Hepatocyte (in vitro differentiated cells): ENCODE measurements around the gene TMEM164. TPM values are rescaled to one million over a fixed set of nuclear protein-coding genes. Genes with fewer than 3 reads are reported as not detected.

Source experiments
- DNase-seq: peaks from one replicate; pipeline ENCODE4 v3.0.0-alpha.2; 2016; ENCODE audit warnings: low spot score
- H2AFZ ChIP-seq: fragments of 200-600 bp; sonication (generic); 2 replicates; pipeline ENCODE4 v1.6.0; 2016; ENCODE audit warnings: antibody characterized with exemption, mild to moderate bottlenecking
- H3K27ac ChIP-seq: fragments of 200-600 bp; sonication (generic); 2 replicates; pipeline ENCODE4 v1.5.1; 2016; ENCODE audit warnings: mild to moderate bottlenecking
- H3K27me3 ChIP-seq: fragments of 200-600 bp; sonication (generic); 2 replicates; pipeline ENCODE4 v1.6.1; 2016
- H3K36me3 ChIP-seq: fragments of 200-600 bp; sonication (generic); replicated peaks from 2 replicates; pipeline ENCODE4 v1.5.1; 2016; ENCODE audit warnings: low read depth; ENCODE audit not compliant: insufficient read depth
- H3K4me1 ChIP-seq: fragments of 200-600 bp; sonication (generic); 2 replicates; pipeline ENCODE4 v1.5.1; 2016; ENCODE audit warnings: mild to moderate bottlenecking, moderate library complexity; ENCODE audit not compliant: insufficient read depth
- H3K4me2 ChIP-seq: fragments of 200-600 bp; sonication (generic); 2 replicates; pipeline ENCODE4 v1.6.0; 2016
- H3K4me3 ChIP-seq: fragments of 200-600 bp; sonication (generic); 2 replicates; pipeline ENCODE4 v1.5.1; 2016; ENCODE audit warnings: mild to moderate bottlenecking
- H3K79me2 ChIP-seq: fragments of 200-600 bp; sonication (generic); 2 replicates; pipeline ENCODE4 v1.6.0; 2017; ENCODE audit warnings: mild to moderate bottlenecking
- H3K9me2 ChIP-seq: fragments of 200-600 bp; sonication (generic); replicated peaks from 2 replicates; pipeline ENCODE4 v1.6.0; 2017; ENCODE audit warnings: mild to moderate bottlenecking; ENCODE audit not compliant: insufficient read depth
- H3K9me3 ChIP-seq: fragments of 200-600 bp; sonication (generic); 2 replicates; pipeline ENCODE4 v1.5.1; 2016; ENCODE audit warnings: low read depth, mild to moderate bottlenecking
- H4K20me1 ChIP-seq: fragments of 200-600 bp; sonication (generic); 2 replicates; pipeline ENCODE4 v1.6.0; 2016; ENCODE audit warnings: mild to moderate bottlenecking; ENCODE audit not compliant: insufficient read depth, poor library complexity, severe bottlenecking
- EZH2 ChIP-seq: fragments of 200-600 bp; sonication (generic); IDR thresholded peaks from 2 replicates; pipeline ENCODE4 v1.6.1; 2016; ENCODE audit warnings: antibody characterized with exemption, mild to moderate bottlenecking, borderline replicate concordance
- EZH2phosphoT487 ChIP-seq: fragments of 200-600 bp; sonication (generic); IDR thresholded peaks from one replicate; pipeline ENCODE4 v1.6.1; 2018; ENCODE audit warnings: antibody characterized with exemption, mild to moderate bottlenecking, low read depth, moderate library complexity; ENCODE audit not compliant: unreplicated experiment, severe bottlenecking
- WGBS: methylation state at CpG from one replicate; pipeline ENCODE4 v1.1.6; 2016; ENCODE audit warnings: low lambda C conversion rate; ENCODE audit errors: missing lambda C conversion rate; 5-methylcytosine and 5-hydroxymethylcytosine counted together
- polyA plus RNA-seq: library from polyadenylated mRNA; unstranded; fragments of >200 nt; fragmentation: Nextera tagmentation; extraction: Ambion mirVana; gene quantifications from 2 replicates; pipeline ENCODE4 v1.2.1, GENCODE V29; 2016
- total RNA-seq: library from RNA; depleted of rRNA; stranded (reverse); fragments of >200 nt; gene quantifications from 2 replicates; pipeline ENCODE4 v1.2.3, GENCODE V29; 2014
- TF ChIP-seq, protein P1 (sequence below): fragments of 200-600 bp; sonication (generic); IDR thresholded peaks from 2 replicates; pipeline ENCODE4 v1.5.1; 2016; ENCODE audit warnings: antibody characterized with exemption, mild to moderate bottlenecking; ENCODE audit not compliant: poor library complexity

The TMEM164 gene
- total and polyA plus RNA-seq, 2 experiments from 2014 or later: 5.4 to 34.2 TPM

DNA sequence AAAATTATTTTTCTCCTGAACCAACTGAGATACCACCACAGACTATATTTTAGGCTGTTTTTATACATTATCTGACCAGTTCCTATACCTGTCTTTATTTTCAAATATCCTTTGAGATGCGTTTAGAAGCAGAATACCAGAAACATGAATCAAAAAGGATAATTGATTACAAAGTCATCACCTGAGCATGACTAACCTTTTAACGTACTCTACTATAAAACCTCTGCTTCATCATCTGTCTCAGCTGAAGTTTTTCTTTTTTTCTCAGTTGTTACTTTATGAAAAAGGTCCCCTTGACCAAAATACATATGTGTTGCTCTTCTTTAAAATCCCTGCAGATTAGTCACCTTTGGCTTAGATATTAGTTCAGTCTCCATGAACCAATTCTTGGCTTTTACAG is 205.2 kb downstream of the TMEM164 start:
- Histone ChIP-seq H3K27ac (no peak overlapping the region), H2AFZ (no peak overlapping the region)
- WGBS: 66% methylated on average over 2 of the region's 2 CpGs

DNA sequence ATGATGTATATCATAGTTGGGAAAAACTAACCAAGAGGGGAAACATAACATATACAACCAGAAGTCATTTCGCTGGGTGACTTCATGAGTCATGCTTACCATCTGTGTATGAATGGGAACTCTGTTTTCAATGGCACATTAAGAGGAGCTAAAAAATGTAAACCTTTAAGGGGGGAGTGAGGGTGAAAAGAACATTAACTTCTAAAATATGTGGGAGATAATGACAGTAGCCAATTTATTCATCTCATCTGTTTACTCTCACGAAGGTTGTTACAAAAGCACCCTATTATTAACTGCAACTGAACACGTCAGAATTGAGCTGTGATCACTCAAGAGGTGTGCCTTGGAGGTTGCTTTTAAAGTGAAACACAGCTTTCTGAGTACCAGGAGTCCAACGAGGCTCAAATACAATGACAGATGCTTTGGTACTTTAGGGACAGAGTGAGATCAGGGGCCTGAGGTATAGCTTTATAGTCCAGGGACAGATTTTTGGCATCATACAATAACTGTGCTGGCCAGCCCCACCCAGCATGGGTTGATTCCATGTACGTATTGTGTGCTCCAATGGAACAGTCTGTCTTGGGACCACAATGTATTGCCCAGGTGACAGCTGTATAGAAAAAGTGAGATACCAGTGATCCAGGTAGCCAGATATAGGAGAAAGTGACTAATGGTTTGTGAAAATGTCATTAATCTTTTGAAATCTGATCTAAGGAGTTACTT is 207.7 kb downstream of the TMEM164 start:
- Histone ChIP-seq H3K4me3 (no peak overlapping the region), H3K9me2 (no peaks in the 10 kb centered on the region), H3K27me3 (no peaks in the 10 kb centered on the region), H3K4me2 (no peak overlapping the region), H3K79me2 (no peaks in the 10 kb centered on the region), H3K9me3 (no peaks in the 10 kb centered on the region), H4K20me1 (no peaks in the 10 kb centered on the region), H3K27ac (no peak overlapping the region), H2AFZ (no peak overlapping the region), H3K36me3 (no peaks in the 10 kb centered on the region), H3K4me1 (no peaks in the 10 kb centered on the region)
- WGBS: 38% methylated on average over 5 of the region's 5 CpGs
- TF ChIP-seq EZH2 (no peak), EZH2phosphoT487 (no peak)
- TF ChIP-seq, protein P1, sequence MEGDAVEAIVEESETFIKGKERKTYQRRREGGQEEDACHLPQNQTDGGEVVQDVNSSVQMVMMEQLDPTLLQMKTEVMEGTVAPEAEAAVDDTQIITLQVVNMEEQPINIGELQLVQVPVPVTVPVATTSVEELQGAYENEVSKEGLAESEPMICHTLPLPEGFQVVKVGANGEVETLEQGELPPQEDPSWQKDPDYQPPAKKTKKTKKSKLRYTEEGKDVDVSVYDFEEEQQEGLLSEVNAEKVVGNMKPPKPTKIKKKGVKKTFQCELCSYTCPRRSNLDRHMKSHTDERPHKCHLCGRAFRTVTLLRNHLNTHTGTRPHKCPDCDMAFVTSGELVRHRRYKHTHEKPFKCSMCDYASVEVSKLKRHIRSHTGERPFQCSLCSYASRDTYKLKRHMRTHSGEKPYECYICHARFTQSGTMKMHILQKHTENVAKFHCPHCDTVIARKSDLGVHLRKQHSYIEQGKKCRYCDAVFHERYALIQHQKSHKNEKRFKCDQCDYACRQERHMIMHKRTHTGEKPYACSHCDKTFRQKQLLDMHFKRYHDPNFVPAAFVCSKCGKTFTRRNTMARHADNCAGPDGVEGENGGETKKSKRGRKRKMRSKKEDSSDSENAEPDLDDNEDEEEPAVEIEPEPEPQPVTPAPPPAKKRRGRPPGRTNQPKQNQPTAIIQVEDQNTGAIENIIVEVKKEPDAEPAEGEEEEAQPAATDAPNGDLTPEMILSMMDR: no peak
- no peak for DNase-seq

More for the DNA sequence above, 205.2 kb downstream of the TMEM164 start:
- H3K27me3 ChIP-seq: no peaks in the 10 kb centered on the region
- TF ChIP-seq, protein P1: no peak
- TF ChIP-seq EZH2phosphoT487 (no peak), EZH2 (no peak)
- H3K9me3 ChIP-seq: no peaks in the 10 kb centered on the region
- no peaks in the 10 kb centered on the region for H3K4me1 ChIP-seq
- H3K79me2 ChIP-seq: no peaks in the 10 kb centered on the region
- no peak overlapping the region for H3K4me3 ChIP-seq
- H3K4me2 ChIP-seq: no peak overlapping the region
- H3K36me3 ChIP-seq: no peaks in the 10 kb centered on the region
- no peaks in the 10 kb centered on the region for H3K9me2 ChIP-seq
- DNase-seq: no peak
- H4K20me1 ChIP-seq: no peaks in the 10 kb centered on the region

DNA sequence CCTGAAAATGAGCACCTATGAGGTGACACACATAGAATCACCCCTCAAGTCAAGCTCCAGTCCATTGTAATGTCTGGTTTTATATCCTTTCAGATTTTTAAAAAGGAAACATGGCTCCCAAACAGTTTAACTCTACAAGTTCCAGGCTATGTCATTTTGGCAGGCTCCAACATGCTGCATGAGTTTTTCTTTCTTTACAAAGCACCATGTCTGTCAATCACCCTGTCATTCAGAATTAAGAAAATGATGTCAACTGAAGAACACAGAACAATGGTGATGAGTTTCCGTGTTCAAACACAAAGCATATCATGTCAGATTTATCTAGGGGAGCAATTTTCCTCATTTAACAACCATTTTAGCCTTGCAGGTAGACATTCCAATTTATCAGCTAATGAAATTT is 208.4 kb downstream of the TMEM164 start:
- Histone ChIP-seq H3K9me3 (no peaks in the 10 kb centered on the region), H3K4me2 (no peak overlapping the region), H3K4me3 (no peak overlapping the region), H3K79me2 (no peaks in the 10 kb centered on the region), H2AFZ (no peak overlapping the region), H3K4me1 (peaks cover 3% of the 10 kb centered on the region), H3K27me3 (no peaks in the 10 kb centered on the region), H4K20me1 (no peaks in the 10 kb centered on the region), H3K36me3 (no peaks in the 10 kb centered on the region), H3K27ac (no peak overlapping the region), H3K9me2 (no peaks in the 10 kb centered on the region)
- no peak for DNase-seq
- TF ChIP-seq, protein P1: no peak
- TF ChIP-seq EZH2phosphoT487 (no peak), EZH2 (no peak)
- WGBS: 52% methylated on average over 1 of the region's 1 CpG

DNA sequence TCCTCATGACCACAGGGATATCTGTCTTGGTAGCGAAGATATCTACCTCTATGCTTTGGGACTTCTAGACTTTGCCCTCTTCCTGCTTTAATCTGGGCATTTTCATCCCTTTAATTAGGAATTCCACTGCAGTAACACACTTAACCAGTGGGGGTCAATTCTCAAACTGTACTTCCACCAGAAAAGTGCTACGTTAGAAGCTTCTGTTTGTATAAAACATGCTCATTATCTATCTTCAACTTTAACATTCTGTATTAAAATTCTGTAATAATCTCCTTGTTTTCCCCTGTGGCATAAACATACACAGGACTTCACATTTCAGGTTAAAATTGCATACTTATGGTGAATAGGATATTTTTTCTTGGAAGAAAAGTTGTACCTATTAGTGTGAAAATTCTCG is 209.4 kb downstream of the TMEM164 start:
- DNase-seq: no peak
- Histone ChIP-seq H4K20me1 (no peaks in the 10 kb centered on the region), H3K4me1 (peaks cover 3% of the 10 kb centered on the region), H3K9me2 (no peaks in the 10 kb centered on the region), H3K27me3 (no peaks in the 10 kb centered on the region), H3K27ac (no peak overlapping the region), H3K4me2 (no peak overlapping the region), H3K36me3 (no peaks in the 10 kb centered on the region), H3K9me3 (no peaks in the 10 kb centered on the region), H3K79me2 (no peaks in the 10 kb centered on the region), H3K4me3 (no peak overlapping the region), H2AFZ (no peak overlapping the region)
- 78% methylated on average over 3 of the region's 3 CpGs for WGBS
- TF ChIP-seq, protein P1: no peak
- TF ChIP-seq EZH2phosphoT487: no peak
- no peak for TF ChIP-seq EZH2
